T-helper 22 cell (primary cell): Measurements from ENCODE around the gene NDUFB6.
"Not testable (repeated sequence)": the region's sequence is repeated elsewhere in the genome, so short reads cannot be mapped to it uniquely, and the experiment has no call there.

ENCODE experiments used
- DNase-seq: peaks from one replicate; pipeline ENCODE4 v3.0.0-alpha.2; 2020; ENCODE audit warnings: low read depth

NDUFB6 gene

GRCh38 chr9:32524558-32524891, 48.4 kb downstream of the NDUFB6 start:
- not testable (repeated sequence) for DNase-seq

DNA sequence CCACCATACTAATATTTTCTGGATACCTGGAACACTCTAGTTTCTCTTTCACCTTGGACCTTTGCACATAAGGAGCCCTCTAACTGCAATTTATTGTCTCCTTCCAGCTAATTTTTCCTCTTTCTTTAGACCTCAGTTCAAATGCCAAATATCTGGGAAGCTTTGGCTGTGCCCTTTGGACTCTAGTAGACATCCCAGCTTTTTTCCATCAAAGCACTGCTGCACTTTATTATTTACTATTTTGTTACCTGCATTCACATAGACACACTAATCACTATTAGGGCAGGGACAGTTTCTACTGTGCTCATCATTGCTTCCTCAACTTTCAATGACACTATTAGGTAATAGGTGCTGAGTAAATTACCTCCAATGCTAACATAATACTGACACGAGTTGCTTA, 49.0 kb downstream of the NDUFB6 start:
- no peak for DNase-seq

DNA sequence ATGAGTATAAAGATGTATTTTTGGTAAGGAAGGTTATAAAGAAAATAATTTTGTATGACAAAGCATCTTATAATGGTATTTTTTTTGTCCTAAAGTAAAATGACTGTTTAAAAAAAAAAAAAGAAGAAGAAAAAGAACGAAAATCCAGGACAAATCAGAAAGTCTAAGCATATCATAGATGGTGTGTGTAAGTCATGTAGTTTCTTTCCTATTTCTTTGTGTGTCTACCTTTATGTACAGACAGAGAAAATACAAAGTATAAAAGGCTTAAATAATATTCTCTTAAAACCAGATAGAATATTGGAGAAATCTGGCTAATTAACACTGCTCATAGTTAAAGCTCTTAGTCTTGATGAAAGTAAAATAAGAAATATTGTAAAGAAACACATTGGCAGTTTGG, 54.7 kb downstream of the NDUFB6 start:
- DNase-seq, result no peak

GRCh38 chr9:32516241-32516640, 56.7 kb downstream of the NDUFB6 start:
- no peak for DNase-seq

DNA sequence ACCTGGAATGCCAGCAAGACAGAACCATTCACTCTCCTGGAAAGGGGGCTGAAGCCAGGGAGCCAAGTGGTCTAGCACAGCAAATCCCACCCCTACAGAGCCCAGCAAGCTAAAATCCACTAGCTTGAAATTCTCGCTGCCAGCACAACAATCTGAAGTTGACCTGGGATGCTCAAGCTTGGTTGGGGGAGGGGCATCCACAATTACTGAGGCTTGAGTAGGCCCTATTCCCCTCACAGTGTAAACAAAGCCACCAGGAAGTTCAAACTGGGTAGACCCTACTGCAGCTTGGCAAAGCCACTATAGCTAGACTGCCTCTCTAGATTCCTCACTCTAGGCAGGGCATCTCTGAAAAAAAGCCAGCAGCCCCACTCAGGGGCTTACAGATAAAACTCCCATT, 64.2 kb downstream of the NDUFB6 start:
- DNase-seq, result no peak

- DNase-seq, result no peak
Observed at GRCh38 chr9:32503008-32503407, 70.0 kb downstream of the NDUFB6 start.
